Activated CD8-positive, alpha-beta T cell treated with anti-CD3 and anti-CD28 coated beads, Interleukin-2, amount 10 ng/mL, durations not matched to agents 7 days and 5 days (primary cell): ENCODE data around the gene APBB2. TPM values are rescaled to one million over a fixed set of nuclear protein-coding genes. Genes with fewer than 3 reads are reported as not detected.

Experiments
- ATAC-seq: fragments of 150-1000 bp; cut with Tn5 transposase; one replicate; pipeline ENCODE4 v1.10.0; 2021; ENCODE audit warnings: moderate library complexity
- CTCF ChIA-PET: fragments of 350-600 bp; sonication (Branson Sonifier 250); formaldehyde crosslinking; loops from one replicate; lab custom pipeline; 2021; ENCODE audit warnings: antibody characterized with exemption; lab: Charles Lee
- POLR2A ChIA-PET: fragments of 350-600 bp; sonication (Branson Sonifier 250); formaldehyde crosslinking; loops from one replicate; lab custom pipeline; 2021; ENCODE audit warnings: antibody characterized with exemption; lab: Charles Lee
- DNase-seq: peaks from one replicate; pipeline ENCODE4 v3.0.0-alpha.2; 2020
- H3K27ac Mint-ChIP-seq: one replicate; pipeline ENCODE4 v1.8.0; 2021; ENCODE audit warnings: mild to moderate bottlenecking, mixed read lengths
- H3K27me3 Mint-ChIP-seq: one replicate; pipeline ENCODE4 v1.8.0; 2021; ENCODE audit warnings: low read depth, mixed read lengths
- H3K36me3 Mint-ChIP-seq: one replicate; pipeline ENCODE4 v1.8.0; 2021; ENCODE audit warnings: low read depth, mixed read lengths
- H3K4me1 Mint-ChIP-seq: one replicate; pipeline ENCODE4 v1.8.0; 2021; ENCODE audit warnings: low read depth, mixed read lengths
- H3K4me3 Mint-ChIP-seq: one replicate; pipeline ENCODE4 v1.8.0; 2021; ENCODE audit warnings: mild to moderate bottlenecking, mixed read lengths
- H3K9me3 Mint-ChIP-seq: one replicate; pipeline ENCODE4 v1.8.0; 2022; ENCODE audit warnings: mixed read lengths; ENCODE audit not compliant: insufficient read depth
- total RNA-seq, 2 experiments: library from RNA; stranded (reverse); gene quantifications; one replicate each; pipeline ENCODE4 v1.2.3, GENCODE V29; 2021

APBB2 gene
- total RNA-seq, 2 experiments from 2014 or later: 0.53 to 0.57 TPM

DNA sequence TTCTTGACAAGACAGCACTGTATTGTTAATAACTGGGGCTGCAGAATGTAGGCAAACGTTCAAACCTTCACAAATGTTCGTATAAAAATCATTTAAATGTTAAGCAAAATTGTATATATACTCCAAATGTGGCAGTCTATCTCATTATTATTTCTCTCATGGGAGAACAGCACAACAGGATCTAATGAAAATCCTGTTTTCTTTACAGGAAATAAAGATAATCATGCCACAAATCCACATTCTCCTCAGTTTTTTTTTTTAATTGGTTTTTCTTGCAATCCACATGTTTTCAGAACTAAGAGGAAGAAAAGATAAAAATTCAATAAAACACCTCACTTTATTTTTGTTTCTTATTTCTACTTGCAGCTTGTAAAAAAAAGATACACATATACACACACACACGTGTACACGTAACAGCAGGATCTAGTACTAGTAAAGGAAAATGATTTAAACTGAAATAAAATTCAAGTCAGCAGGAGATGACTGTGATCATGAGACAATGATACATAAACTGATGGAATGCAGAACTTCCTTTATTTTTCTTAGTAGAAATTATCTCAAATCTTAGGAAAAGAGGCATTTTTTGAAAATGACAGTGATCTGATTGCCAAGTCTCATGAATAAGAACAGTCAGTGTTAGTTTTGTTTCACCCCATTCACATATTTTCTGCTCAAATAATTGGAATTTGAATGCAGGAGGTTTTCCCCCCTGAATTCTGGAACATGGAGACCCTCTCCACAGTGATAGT is 11.3 kb downstream of the APBB2 start:
- Mint-ChIP-seq H3K9me3 (no peaks in the 10 kb centered on the region), H3K4me1 (peaks cover 6% of the 10 kb centered on the region), H3K27me3 (peaks cover 14% of the 10 kb centered on the region), H3K4me3 (no peak overlapping the region), H3K36me3 (no peaks in the 10 kb centered on the region), H3K27ac (no peak overlapping the region)
- DNase-seq (no peak), ATAC-seq (no peak)
- ChIA-PET POLR2A (no interaction called here), CTCF (no interaction called here)

DNA sequence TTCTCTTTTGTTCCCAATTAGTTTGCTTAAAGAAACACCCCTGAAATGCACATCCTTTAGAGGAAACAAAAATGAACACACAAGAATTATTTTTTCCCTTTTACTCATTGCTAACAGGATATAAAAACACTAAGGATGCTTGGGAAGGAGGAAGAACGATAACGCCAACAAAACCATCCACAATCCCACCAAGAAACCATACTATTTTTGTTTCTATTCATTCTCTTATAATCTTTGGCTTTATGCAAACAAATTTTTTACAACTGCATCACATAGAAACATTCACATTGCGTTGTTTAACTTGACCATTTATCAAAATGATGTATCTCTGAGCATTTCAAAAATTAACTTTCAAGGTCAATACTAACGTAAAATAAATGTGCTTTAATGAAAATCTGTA is 12.0 kb downstream of the APBB2 start:
- Mint-ChIP-seq H3K27me3 (peaks cover 14% of the 10 kb centered on the region), H3K4me1 (peaks cover 3% of the 10 kb centered on the region), H3K4me3 (no peak overlapping the region), H3K9me3 (no peaks in the 10 kb centered on the region), H3K36me3 (no peaks in the 10 kb centered on the region), H3K27ac (no peak overlapping the region)
- CTCF ChIA-PET: no interaction called here
- POLR2A ChIA-PET: no interaction called here
- DNase-seq (no peak), ATAC-seq (no peak)

DNA sequence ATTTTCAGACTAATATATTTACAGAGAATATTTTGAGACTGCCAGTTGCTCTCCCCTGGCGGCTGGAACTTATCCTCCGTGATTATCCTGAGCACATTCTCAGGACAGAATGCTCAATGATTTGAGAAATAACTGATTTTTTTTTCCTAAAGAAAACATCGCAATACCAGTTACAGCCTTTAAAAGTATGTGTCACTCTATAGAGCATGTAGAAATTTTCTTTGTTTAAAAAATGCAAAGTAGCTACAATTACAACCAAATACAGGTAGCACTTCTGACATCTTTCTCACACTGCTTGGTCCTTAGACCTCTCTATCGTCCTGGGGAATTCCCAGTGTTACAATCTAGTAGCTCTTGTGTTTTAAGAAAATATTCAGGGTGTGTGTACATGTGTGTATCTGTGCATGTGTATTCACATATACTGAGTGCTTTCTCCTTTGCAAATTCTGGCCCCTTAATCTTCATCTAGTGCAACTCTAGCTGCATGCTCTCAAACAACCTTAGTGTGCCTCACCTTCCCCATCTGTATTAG is 13.8 kb downstream of the APBB2 start:
- Mint-ChIP-seq H3K4me3 (no peak overlapping the region), H3K9me3 (no peaks in the 10 kb centered on the region), H3K27ac (no peak overlapping the region), H3K36me3 (no peaks in the 10 kb centered on the region), H3K27me3 (peaks cover 14% of the 10 kb centered on the region), H3K4me1 (no peaks in the 10 kb centered on the region)
- POLR2A ChIA-PET: no interaction called here
- ATAC-seq (no peak), DNase-seq (no peak)
- CTCF ChIA-PET: no interaction called here

DNA sequence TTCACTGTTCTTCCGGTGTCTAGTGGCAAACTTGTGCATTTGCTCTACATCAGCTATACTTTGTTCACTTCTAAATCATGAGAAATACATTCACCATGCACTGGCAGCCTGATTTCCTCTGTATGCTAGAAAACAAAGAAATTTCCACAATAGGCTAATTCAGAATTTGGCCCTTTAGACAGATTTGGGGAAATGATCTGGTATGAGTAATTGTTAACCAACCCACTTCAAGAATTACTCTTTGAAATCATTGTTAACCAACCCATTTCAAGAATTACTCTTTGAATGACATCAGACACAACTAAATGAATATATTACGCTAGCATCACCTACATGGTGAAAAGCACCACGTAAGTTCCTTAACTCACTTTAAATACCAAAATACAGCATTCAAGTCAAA is 14.6 kb downstream of the APBB2 start:
- DNase-seq: no peak
- ATAC-seq: no peak
- H3K9me3 Mint-ChIP-seq: no peaks in the 10 kb centered on the region
- no peak overlapping the region for H3K4me3 Mint-ChIP-seq
- H3K36me3 Mint-ChIP-seq: no peaks in the 10 kb centered on the region
- H3K27ac Mint-ChIP-seq: no peak overlapping the region
- no peaks in the 10 kb centered on the region for H3K4me1 Mint-ChIP-seq
- ChIA-PET CTCF (no interaction called here), POLR2A (interaction anchor here (0.7 kb wide), 1 partner anchor 985 kb away, joined by 6 read pairs; no protein-coding TSS in a partner anchor)
- peaks cover 14% of the 10 kb centered on the region for H3K27me3 Mint-ChIP-seq

DNA sequence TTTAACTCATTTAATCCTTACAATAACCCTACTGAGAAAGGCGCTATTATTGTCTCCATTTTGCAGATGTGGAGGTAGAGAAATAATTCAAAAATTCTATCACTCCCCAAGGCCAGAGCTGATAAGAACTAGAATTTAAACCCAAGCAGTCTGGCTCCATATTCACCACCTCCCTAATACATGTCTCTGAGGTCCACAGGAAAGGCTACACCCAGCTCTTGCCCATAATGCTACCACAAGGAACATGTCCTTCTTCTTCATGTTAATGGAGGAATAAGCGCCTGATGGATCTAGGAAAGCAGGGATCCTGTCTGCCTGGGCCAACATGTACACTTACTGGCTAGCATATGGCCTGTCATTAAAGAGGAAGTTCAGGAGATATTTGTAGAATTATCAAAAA is 16.3 kb downstream of the APBB2 start:
- no peak overlapping the region for H3K4me3 Mint-ChIP-seq
- no peaks in the 10 kb centered on the region for H3K9me3 Mint-ChIP-seq
- CTCF ChIA-PET: interaction anchor here (0.7 to 0.9 kb wide), 2 partner anchors 12 to 912 kb away, joined by 3 read pairs; no protein-coding TSS in a partner anchor
- ATAC-seq: no peak
- no peak overlapping the region for H3K27ac Mint-ChIP-seq
- peaks cover 9% of the 10 kb centered on the region for H3K27me3 Mint-ChIP-seq
- POLR2A ChIA-PET: no interaction called here
- DNase-seq: no peak
- H3K36me3 Mint-ChIP-seq: no peaks in the 10 kb centered on the region
- H3K4me1 Mint-ChIP-seq: no peaks in the 10 kb centered on the region

DNA sequence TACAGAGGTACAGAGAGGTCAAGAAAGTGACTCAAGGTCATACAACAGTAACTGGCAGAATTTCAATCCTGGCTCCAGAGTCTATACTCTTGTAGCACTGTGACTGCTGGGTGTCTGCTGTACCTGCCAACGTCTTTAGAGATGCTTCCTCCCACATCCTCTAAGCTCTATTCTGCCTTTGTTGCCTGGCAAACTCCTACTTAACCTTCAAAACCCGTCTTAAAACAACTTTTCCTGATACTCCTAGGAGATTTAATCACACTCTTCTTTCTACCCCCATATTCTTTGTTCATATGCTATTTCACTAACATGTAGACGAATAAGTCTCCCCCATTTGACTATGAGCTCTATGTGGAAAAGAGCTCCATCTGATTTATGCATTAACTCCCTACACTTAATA is 16.8 kb downstream of the APBB2 start:
- CTCF ChIA-PET: interaction anchor here (0.7 to 0.9 kb wide), 2 partner anchors 11 to 912 kb away, joined by 3 read pairs; no protein-coding TSS in a partner anchor
- POLR2A ChIA-PET: no interaction called here
- H3K27ac Mint-ChIP-seq: no peak overlapping the region
- no peak for DNase-seq
- H3K4me1 Mint-ChIP-seq: no peaks in the 10 kb centered on the region
- no peak for ATAC-seq
- no peaks in the 10 kb centered on the region for H3K36me3 Mint-ChIP-seq
- no peaks in the 10 kb centered on the region for H3K9me3 Mint-ChIP-seq
- H3K4me3 Mint-ChIP-seq: no peak overlapping the region
- H3K27me3 Mint-ChIP-seq: peaks cover 9% of the 10 kb centered on the region

DNA sequence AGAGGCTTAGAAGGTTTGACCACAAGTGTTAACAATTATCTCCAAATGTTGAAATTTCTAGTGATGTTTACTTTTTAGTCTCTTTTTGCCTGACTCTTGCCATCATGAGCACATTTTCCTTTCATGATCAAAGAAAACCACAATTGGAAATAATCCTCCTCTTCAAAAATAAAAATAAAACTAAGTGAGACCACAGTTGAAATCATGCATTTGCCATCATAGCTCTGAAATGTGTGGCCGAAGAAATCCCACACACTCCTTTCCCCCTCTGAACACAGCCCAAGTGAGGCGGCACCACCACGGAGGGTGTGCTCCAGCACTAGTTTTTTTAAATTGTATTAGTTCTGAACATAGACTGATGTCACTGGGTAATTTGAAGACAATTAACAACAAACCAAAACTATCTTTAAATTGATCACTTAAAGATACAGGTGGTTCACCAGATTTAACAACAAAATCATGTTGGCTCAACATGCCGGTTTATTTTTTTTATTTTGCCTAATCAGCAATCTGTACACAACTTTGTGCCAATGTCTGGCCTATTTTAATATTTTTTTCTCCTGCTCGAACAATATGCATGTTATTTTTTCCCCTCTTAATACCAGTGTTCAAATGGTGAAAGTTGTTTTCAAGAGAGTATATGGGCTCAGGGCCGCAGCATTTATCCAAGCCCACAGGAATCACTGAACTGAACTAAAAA is 17.6 kb downstream of the APBB2 start:
- CTCF ChIA-PET: no interaction called here
- DNase-seq (no peak), ATAC-seq (no peak)
- POLR2A ChIA-PET: no interaction called here
- Mint-ChIP-seq H3K27me3 (peaks cover 9% of the 10 kb centered on the region), H3K4me3 (no peak overlapping the region), H3K9me3 (no peaks in the 10 kb centered on the region), H3K27ac (no peak overlapping the region), H3K36me3 (no peaks in the 10 kb centered on the region), H3K4me1 (no peaks in the 10 kb centered on the region)

DNA sequence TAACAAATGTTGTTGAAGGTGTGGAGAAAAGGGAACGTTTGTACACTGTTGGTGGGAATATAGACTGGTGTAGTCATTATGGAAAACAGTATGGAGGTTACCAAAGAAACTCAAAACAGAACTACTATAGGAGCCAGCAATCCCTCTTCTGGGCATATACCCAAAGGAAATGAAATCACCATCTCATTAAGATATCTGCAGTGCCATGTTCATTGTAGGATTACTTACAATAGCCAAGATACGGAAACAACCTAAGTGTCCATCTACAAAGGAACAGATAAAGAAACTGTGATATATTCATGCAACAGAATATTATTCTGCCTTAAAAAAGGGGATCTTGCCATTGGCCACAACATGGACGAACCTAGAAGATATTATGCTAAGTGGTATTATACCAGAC is 22.2 kb downstream of the APBB2 start:
- DNase-seq (no peak), ATAC-seq (no peak)
- Mint-ChIP-seq H3K4me1 (no peaks in the 10 kb centered on the region), H3K9me3 (no peaks in the 10 kb centered on the region), H3K27me3 (no peaks in the 10 kb centered on the region), H3K27ac (no peak overlapping the region), H3K4me3 (no peak overlapping the region), H3K36me3 (no peaks in the 10 kb centered on the region)
- ChIA-PET CTCF (no interaction called here), POLR2A (no interaction called here)

DNA sequence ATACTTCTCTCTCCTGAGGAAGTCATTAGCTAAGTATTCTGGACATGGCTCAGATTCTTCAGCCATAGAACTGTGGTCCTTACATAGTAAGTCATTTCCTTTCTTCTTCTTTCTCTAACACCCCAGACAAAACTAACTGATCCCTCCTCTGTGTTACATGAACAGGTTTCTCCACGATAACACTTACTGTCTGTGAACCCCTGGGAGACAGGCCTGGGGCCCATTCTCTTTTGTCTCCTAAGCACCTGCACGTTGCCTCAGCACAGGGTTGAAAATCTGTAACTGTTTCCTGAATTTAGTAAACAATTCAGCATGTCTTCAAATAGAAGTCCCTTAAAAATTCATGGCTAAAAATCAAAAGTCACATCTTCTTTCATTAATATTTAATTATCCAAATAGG is 24.7 kb downstream of the APBB2 start:
- no peak for ATAC-seq
- H3K4me3 Mint-ChIP-seq: no peak overlapping the region
- no peaks in the 10 kb centered on the region for H3K4me1 Mint-ChIP-seq
- DNase-seq: no peak
- H3K27me3 Mint-ChIP-seq: no peaks in the 10 kb centered on the region
- H3K36me3 Mint-ChIP-seq: no peaks in the 10 kb centered on the region
- H3K27ac Mint-ChIP-seq: no peak overlapping the region
- ChIA-PET POLR2A (no interaction called here), CTCF (no interaction called here)
- H3K9me3 Mint-ChIP-seq: no peaks in the 10 kb centered on the region

DNA sequence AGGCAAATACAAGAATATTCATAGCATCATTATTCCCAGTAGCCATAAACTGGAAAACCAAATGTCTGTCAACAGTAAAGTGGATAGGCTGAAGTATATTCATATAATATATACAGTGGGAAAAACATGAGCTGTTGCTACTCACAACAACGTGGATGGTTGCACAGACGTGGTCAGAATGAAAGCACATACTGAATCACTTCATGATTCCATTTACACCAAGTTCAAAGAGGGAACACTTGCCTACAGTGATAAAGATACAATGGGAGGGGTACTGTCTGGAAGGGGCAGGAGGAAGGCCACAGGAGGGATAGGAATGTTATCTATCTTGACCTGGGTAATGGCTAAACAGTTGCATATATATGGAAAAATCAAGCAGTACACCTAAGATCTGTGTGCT is 25.3 kb downstream of the APBB2 start:
- H3K9me3 Mint-ChIP-seq: no peaks in the 10 kb centered on the region
- H3K27ac Mint-ChIP-seq: no peak overlapping the region
- CTCF ChIA-PET: no interaction called here
- POLR2A ChIA-PET: no interaction called here
- DNase-seq (no peak), ATAC-seq (no peak)
- no peak overlapping the region for H3K4me3 Mint-ChIP-seq
- no peaks in the 10 kb centered on the region for H3K36me3 Mint-ChIP-seq
- no peaks in the 10 kb centered on the region for H3K27me3 Mint-ChIP-seq
- H3K4me1 Mint-ChIP-seq: no peaks in the 10 kb centered on the region

DNA sequence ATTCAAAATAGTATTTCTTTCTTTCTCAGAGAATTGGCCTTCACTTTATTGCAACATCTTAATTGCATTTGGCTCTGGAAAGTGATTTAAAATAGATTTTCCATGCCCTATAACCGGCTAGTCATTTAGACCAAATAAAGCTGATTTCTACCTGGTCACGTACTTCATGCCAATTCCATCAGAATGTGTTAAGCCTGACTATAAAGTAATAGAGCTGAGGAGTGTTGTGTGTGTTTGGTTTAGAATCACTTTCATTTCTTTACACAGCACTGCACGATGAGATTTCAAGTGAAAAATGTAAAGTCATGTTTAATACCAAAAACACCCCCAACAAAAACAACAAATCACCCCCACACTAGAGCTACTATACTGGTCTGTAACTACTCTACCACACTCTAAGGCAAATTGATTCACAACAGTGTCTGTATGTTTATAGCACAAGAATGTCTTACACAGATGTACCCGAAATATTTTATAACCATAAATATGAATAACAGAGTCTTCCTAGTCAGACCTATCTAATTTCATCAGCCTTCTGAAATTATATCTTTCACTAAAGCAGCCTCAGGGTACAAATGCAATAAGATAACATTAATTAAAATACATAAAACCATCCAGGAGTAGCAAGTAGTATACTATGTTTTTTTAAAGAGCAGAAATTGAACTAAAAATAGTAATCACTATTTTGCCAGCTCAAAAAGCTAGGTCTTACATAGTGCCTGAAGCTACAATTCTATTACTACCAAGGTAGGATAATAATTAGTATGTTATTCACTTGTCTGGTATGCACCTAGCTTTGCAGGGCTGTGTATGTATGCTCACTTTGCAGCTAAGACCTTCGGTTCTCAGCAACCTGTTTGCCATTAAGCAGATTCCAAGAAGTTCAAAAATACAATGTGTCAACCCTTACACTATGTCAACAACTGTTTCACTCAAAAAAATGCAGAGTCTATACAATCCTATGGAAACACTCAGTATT is 28.4 kb downstream of the APBB2 start:
- Mint-ChIP-seq H3K9me3 (no peaks in the 10 kb centered on the region), H3K27ac (no peak overlapping the region), H3K4me3 (no peak overlapping the region), H3K4me1 (no peaks in the 10 kb centered on the region), H3K36me3 (no peaks in the 10 kb centered on the region), H3K27me3 (no peaks in the 10 kb centered on the region)
- ATAC-seq (no peak), DNase-seq (no peak)
- ChIA-PET POLR2A (no interaction called here), CTCF (interaction anchor here (0.6 kb wide), 1 partner anchor 12 kb away, joined by 3 read pairs; no protein-coding TSS in a partner anchor)
